Caco-2 (cell line): ENCODE data around the gene DPH6. TPM values are rescaled to one million over a fixed set of nuclear protein-coding genes. Genes with fewer than 3 reads are reported as not detected.

ENCODE experiments used
- BruUV-seq: library from RNA; stranded (reverse); fragments of 400-500 nt; replicated peaks from 2 replicates; lab custom pipeline; 2021; lab: Mats Ljungman, UMichigan
- CTCF ChIA-PET: fragments of 300-600 bp; sonication (Branson Sonifier 250); formaldehyde crosslinking; loops from one replicate; lab custom pipeline; 2022; ENCODE audit warnings: antibody characterized with exemption; lab: Charles Lee
- POLR2A ChIA-PET: fragments of 300-600 bp; sonication (Branson Sonifier 250); formaldehyde crosslinking; loops from one replicate; lab custom pipeline; 2022; ENCODE audit warnings: antibody characterized with exemption; lab: Charles Lee
- DNase-seq, 2 experiments: peaks; one replicate each; pipeline versions ENCODE4 v3.0.0 to v3.0.0-alpha.2; 2020 to 2022
- H3K27me3 ChIP-seq: replicated peaks from 2 replicates; pipeline ENCODE4 v1.6.0; 2011; ENCODE audit warnings: low read length; ENCODE audit not compliant: control insufficient read depth, insufficient read depth
- H3K36me3 ChIP-seq: 2 replicates; pipeline ENCODE4 v1.5.1; 2011; ENCODE audit warnings: low read length; ENCODE audit not compliant: control insufficient read depth, insufficient read depth
- H3K4me1 ChIP-seq: fragments of 250-450 bp; sonication (Bioruptor Pico); 2 replicates; pipeline ENCODE4 v1.5.1; 2020; ENCODE audit warnings: mild to moderate bottlenecking
- H3K4me3 ChIP-seq: 2 replicates; pipeline ENCODE4 v1.5.1; 2011; ENCODE audit warnings: low read depth, mild to moderate bottlenecking, control low read depth, low read length
- H3K9me3 ChIP-seq: fragments of 250-450 bp; sonication (Bioruptor Pico); 2 replicates; pipeline ENCODE4 v1.5.1; 2020; ENCODE audit warnings: mild to moderate bottlenecking, moderate library complexity
- H3K27ac Mint-ChIP-seq: one replicate; pipeline ENCODE4 v1.8.0; 2022; ENCODE audit warnings: mixed read lengths; ENCODE audit not compliant: unreplicated experiment
- H3K27me3 Mint-ChIP-seq: one replicate; pipeline ENCODE4 v1.8.0; 2022; ENCODE audit warnings: mixed read lengths; ENCODE audit not compliant: insufficient read depth, unreplicated experiment
- H3K36me3 Mint-ChIP-seq: one replicate; pipeline ENCODE4 v1.8.0; 2022; ENCODE audit warnings: mild to moderate bottlenecking, mixed read lengths; ENCODE audit not compliant: insufficient read depth, unreplicated experiment
- H3K4me1 Mint-ChIP-seq: one replicate; pipeline ENCODE4 v1.8.0; 2022; ENCODE audit warnings: low read depth, mixed read lengths; ENCODE audit not compliant: unreplicated experiment
- H3K4me3 Mint-ChIP-seq: one replicate; pipeline ENCODE4 v1.8.0; 2022; ENCODE audit warnings: mild to moderate bottlenecking, moderate library complexity, mixed read lengths; ENCODE audit not compliant: unreplicated experiment
- H3K9me3 Mint-ChIP-seq: one replicate; pipeline ENCODE4 v1.8.0; 2022; ENCODE audit warnings: mixed read lengths; ENCODE audit not compliant: unreplicated experiment
- CTCF ChIP-seq, 2 experiments: fragments of 200-600 bp in 1 of 2; IDR thresholded peaks; 1 replicate in 1 of 2; 2 replicates in 1 of 2; pipeline versions ENCODE4 v1.5.1 to v1.8.0; 2011 to 2022; ENCODE audit warnings: antibody characterized with exemption in 1 of 2, control low read depth in 1 of 2, inconsistent platforms in 1 of 2, low read depth in 1 of 2, low read length in 1 of 2, mild to moderate bottlenecking in 1 of 2, moderate library complexity in 1 of 2; ENCODE audit not compliant: insufficient read depth in 1 of 2, severe bottlenecking in 1 of 2, unreplicated experiment in 1 of 2
- intact Hi-C: fragments of 100-400 bp; cut with micrococcal nuclease; formaldehyde crosslinking; loops from one replicate; pipeline ENCODE4 v1.10.0; 2022; ENCODE audit not compliant: unreplicated experiment
- total RNA-seq: library from RNA; stranded (reverse); gene quantifications from 2 replicates; pipeline ENCODE4 v1.2.3, GENCODE V29; 2022

DPH6 gene
- total RNA-seq, 1 experiment from 2014 or later: 24.0 TPM

- TF ChIP-seq CTCF (IDR thresholded peaks at IDR 0.05; ENCODE audit: insufficient read depth in 1 of 2, low read depth in 1 of 2, low read length in 1 of 2, severe bottlenecking in 1 of 2, unreplicated experiment in 1 of 2): no peak
- no peaks in the 10 kb centered on the region for H3K36me3 Mint-ChIP-seq
- Histone ChIP-seq H3K4me3 (no peak overlapping the region), H3K9me3 (no peaks in the 10 kb centered on the region), H3K4me1 (no peaks in the 10 kb centered on the region), H3K36me3 (no peaks in the 10 kb centered on the region), H3K27me3 (no peaks in the 10 kb centered on the region)
- no peaks in the 10 kb centered on the region for H3K27me3 Mint-ChIP-seq
- no peak overlapping the region for H3K27ac Mint-ChIP-seq
- ChIA-PET POLR2A (no interaction called here), CTCF (no interaction called here)
- intact Hi-C loops: no loop called here
- no peak overlapping the region for H3K4me3 Mint-ChIP-seq
- no peak for DNase-seq
- BruUV-seq: no TSS peak
- no peaks in the 10 kb centered on the region for H3K4me1 Mint-ChIP-seq
- H3K9me3 Mint-ChIP-seq: no peaks in the 10 kb centered on the region
These were observed 74.9 kb downstream of the DPH6 start for GRCh38 chr15:35471024-35471423.

GRCh38 chr15:35470441-35470840, 75.5 kb downstream of the DPH6 start:
- H3K27ac Mint-ChIP-seq: no peak overlapping the region
- CTCF ChIA-PET: no interaction called here

DNA sequence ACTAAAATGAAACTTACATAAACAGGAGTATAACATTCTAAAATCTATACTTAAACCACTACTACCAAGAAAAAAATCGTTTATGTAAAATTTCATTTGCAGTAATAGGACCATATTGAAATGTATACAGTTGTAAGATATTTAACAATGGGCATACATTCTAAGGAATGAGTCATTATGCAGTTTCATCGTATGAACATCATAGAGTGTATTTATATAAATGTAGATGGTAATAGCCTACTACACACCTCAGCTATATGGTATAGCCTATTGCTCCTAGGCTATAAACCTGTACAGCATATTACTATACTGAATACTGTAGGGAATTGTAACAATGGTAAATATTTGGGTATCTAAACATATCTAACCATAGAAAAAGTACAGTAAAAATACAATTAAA, 79.5 kb downstream of the DPH6 start:
- H3K4me1 Mint-ChIP-seq: no peaks in the 10 kb centered on the region
- TF ChIP-seq CTCF (IDR thresholded peaks at IDR 0.05; ENCODE audit: insufficient read depth in 1 of 2, low read depth in 1 of 2, low read length in 1 of 2, severe bottlenecking in 1 of 2, unreplicated experiment in 1 of 2): no peak
- intact Hi-C loops: no loop called here
- no peak overlapping the region for H3K4me3 ChIP-seq
- no peaks in the 10 kb centered on the region for H3K27me3 Mint-ChIP-seq
- H3K36me3 Mint-ChIP-seq: no peaks in the 10 kb centered on the region
- H3K9me3 ChIP-seq: no peaks in the 10 kb centered on the region
- H3K27me3 ChIP-seq: no peaks in the 10 kb centered on the region
- no peaks in the 10 kb centered on the region for H3K4me1 ChIP-seq
- no TSS peak for BruUV-seq
- no peaks in the 10 kb centered on the region for H3K36me3 ChIP-seq
- POLR2A ChIA-PET: no interaction called here
- CTCF ChIA-PET: no interaction called here
- H3K27ac Mint-ChIP-seq: no peak overlapping the region
- H3K4me3 Mint-ChIP-seq: no peak overlapping the region
- DNase-seq: no peak
- H3K9me3 Mint-ChIP-seq: no peaks in the 10 kb centered on the region

More at GRCh38 chr15:35470441-35470840, 75.5 kb downstream of the DPH6 start:
- Histone ChIP-seq H3K4me3 (no peak overlapping the region), H3K9me3 (no peaks in the 10 kb centered on the region), H3K36me3 (no peaks in the 10 kb centered on the region), H3K27me3 (no peaks in the 10 kb centered on the region), H3K4me1 (no peaks in the 10 kb centered on the region)
- no peak for TF ChIP-seq CTCF (IDR thresholded peaks at IDR 0.05; ENCODE audit: insufficient read depth in 1 of 2, low read depth in 1 of 2, low read length in 1 of 2, severe bottlenecking in 1 of 2, unreplicated experiment in 1 of 2)
- no TSS peak for BruUV-seq
- no peaks in the 10 kb centered on the region for H3K4me1 Mint-ChIP-seq
- no peak overlapping the region for H3K4me3 Mint-ChIP-seq
- H3K36me3 Mint-ChIP-seq: no peaks in the 10 kb centered on the region
- POLR2A ChIA-PET: no interaction called here
- no peak for DNase-seq
- no peaks in the 10 kb centered on the region for H3K9me3 Mint-ChIP-seq
- H3K27me3 Mint-ChIP-seq: no peaks in the 10 kb centered on the region
- intact Hi-C loops: no loop called here
